Neural progenitor cell (in vitro differentiated cells): Measurements from ENCODE around the gene BOD1L2.

Experiments used
- CTCF ChIP-seq: fragments of 200-600 bp; sonication (generic); IDR thresholded peaks from 2 replicates; pipeline ENCODE4 v1.5.1; 2017; ENCODE audit warnings: antibody characterized with exemption, mild to moderate bottlenecking
- EZH2phosphoT487 ChIP-seq: fragments of 200-600 bp; sonication (generic); IDR thresholded peaks from 2 replicates; pipeline ENCODE4 v1.6.1; 2017; ENCODE audit warnings: antibody characterized with exemption

- no peak for TF ChIP-seq CTCF
- no peak for TF ChIP-seq EZH2phosphoT487
Observed at GRCh38 chr18:57146956-57147636, at the start of gene BOD1L2.
